HG03039 (cell line): Measurements from ENCODE around the gene NOL3.

Experiments
- ATAC-seq: cut with Tn5 transposase; IDR thresholded peaks from one replicate; pipeline ENCODE4 v1.9.1; 2021; ENCODE audit warnings: mild to moderate bottlenecking, moderate library complexity; ENCODE audit not compliant: unreplicated experiment

NOL3 gene

GRCh38 chr16:67169642-67170167, 633 bp upstream of the NOL3 start:
- ATAC-seq = no peak

GRCh38 chr16:67170949-67171649, 761 bp downstream of the NOL3 start:
- peak; percentile 12 for ATAC-seq

- ATAC-seq = no peak
These were observed 3.0 kb downstream of the NOL3 start for GRCh38 chr16:67173323-67173722.

- no peak for ATAC-seq
These were observed 3.7 kb downstream of the NOL3 start for GRCh38 chr16:67173808-67174705.

GRCh38 chr16:67174706-67175231, 4.4 kb downstream of the NOL3 start:
- ATAC-seq = no peak

- no peak for ATAC-seq
These were observed 6.3 kb downstream of the NOL3 start for GRCh38 chr16:67176662-67177061.

GRCh38 chr16:67177743-67178699, 7.7 kb downstream of the NOL3 start:
- no peak for ATAC-seq

- no peak for ATAC-seq
These were observed 9.2 kb downstream of the NOL3 start for GRCh38 chr16:67179421-67180080.

GRCh38 chr16:67180166-67180565, 9.8 kb downstream of the NOL3 start:
- no peak for ATAC-seq

GRCh38 chr16:67181346-67181745, 11.0 kb downstream of the NOL3 start:
- no peak for ATAC-seq

GRCh38 chr16:67182288-67182687, 11.9 kb downstream of the NOL3 start:
- no peak for ATAC-seq

GRCh38 chr16:67183284-67183626, 12.9 kb downstream of the NOL3 start:
- ATAC-seq = no peak

- peak; percentile 86 for ATAC-seq
These were observed 13.5 kb downstream of the NOL3 start, which contains the start of gene MATCAP1 for GRCh38 chr16:67183627-67184452. Gene MATCAP1, minus strand, starts transcription at chr16:67183963. Its CDS starts 3,353 bp downstream, at chr16:67180610.

GRCh38 chr16:67184453-67184994, 14.2 kb downstream of the NOL3 start:
- ATAC-seq = no peak

- ATAC-seq = no peak
These were observed 14.8 kb downstream of the NOL3 start for GRCh38 chr16:67184995-67185650.

GRCh38 chr16:67185651-67186134, 15.4 kb downstream of the NOL3 start:
- ATAC-seq = no peak

GRCh38 chr16:67186550-67186950, 16.2 kb downstream of the NOL3 start:
- no peak for ATAC-seq
